NCI-H2171 (cell line): ENCODE data around the gene CYP11A1.
"Not testable (repeated sequence)": the region's sequence is repeated elsewhere in the genome, so short reads cannot be mapped to it uniquely, and the experiment has no call there.

Experiments used
- DNase-seq: peaks from one replicate; lab custom pipeline; 2025; lab: John Stamatoyannopoulos, UW

Gene CYP11A1

DNA sequence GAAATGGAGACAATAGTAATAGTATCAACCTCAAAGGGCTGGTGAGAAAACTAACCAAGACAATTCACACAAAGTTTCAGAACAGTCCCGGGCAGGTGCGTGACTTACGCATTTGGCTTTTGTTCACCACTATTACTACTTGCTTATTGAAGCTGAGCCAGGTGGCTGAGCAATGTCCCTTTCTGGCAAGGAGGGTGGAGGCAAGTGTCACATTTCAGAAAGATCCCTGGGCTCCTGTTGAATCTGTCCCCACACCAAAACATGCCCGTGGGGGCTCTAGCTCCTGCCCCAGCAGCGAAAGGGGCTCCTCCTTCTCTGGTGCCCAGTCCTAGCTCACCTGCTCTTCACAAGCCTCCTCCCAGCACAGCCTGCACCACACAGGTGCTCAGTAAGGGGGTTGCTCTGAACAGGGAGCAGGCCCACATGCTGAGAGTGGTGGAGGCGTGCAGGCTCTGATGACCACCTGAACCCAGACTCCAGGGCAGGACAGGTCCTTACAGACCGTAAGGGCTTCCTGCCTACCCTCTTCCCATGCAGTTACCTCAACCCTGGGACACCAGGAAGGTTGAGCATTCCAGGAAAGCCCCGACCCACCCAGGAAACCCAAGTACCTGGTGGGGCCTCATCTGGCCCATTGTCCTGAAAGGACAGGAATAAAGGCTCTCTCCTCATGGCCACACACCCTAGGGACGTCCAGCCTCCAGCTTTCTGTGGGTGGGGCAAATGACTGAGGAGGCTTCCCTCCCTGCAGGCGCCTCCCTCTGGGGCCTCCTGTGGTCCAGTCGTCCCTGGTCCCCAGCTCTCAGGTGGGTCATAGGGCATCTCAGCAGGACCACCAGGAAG, 33.7 kb upstream of the CYP11A1 start:
- DNase-seq = no peak

GRCh38 chr15:74400313-74400860, 32.9 kb upstream of the CYP11A1 start:
- DNase-seq = no peak

GRCh38 chr15:74399511-74400312, 32.3 kb upstream of the CYP11A1 start:
- no peak for DNase-seq

DNA sequence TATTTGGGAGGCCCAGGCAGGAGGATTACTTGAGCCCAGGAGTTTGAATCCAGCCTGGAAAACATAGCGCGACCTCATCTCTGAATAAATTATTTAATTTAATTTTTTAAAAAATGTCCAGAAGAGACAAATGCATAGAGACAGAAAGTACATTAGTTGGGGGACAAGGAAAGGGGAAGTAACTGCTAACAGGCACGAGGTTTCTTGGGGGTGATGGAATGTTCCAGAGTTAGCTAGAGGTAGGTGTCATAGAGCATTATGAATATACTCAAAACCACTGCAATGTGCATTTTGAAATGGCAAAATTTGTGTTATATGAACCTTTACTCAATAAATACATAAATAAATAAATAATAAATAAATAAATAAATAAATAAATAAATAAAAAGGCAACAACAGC, 31.7 kb upstream of the CYP11A1 start:
- DNase-seq = no peak

GRCh38 chr15:74398183-74398582, 30.7 kb upstream of the CYP11A1 start:
- no peak for DNase-seq

- no peak for DNase-seq
Observed at GRCh38 chr15:74397239-74398068, 30.0 kb upstream of the CYP11A1 start.

DNA sequence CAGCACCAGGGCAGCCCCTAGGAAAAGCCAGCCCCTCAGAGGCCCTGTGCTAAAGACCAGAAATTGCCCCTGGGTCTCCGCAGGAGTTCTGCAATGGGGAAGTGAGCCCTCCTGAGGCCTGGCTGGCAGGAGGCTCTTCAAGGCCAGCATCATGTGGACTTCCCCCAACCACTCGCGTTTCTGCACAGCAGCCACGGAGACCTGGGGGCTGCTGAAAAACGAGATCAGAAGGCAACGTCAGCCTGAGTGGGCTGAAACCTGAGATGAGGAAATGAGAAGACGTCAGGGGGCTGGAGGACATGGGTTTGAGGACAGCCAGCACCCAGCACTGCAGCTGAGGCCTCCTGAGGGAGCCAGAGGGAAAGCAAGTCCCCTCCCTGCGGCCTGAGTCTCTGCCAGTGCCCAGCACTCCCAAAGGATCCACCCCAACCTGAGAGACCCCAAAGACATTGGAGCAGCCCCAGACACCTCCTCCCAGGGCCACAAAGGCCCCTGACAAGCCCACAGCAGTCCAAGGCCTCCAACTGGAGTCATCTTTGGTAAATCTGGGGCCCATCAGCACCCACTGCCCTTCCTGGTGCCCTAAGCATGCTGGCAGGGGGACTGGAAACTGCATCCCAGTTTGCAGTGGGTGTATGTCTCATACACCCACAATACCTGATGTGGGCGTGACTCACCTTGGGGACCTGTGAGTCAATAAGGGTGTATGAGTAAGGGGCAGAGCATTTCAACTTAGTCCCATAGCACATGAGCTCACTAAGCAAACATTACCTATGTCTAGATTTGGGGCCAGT, 29.2 kb upstream of the CYP11A1 start:
- DNase-seq = no peak

GRCh38 chr15:74396146-74396438, 28.6 kb upstream of the CYP11A1 start:
- DNase-seq = no peak

GRCh38 chr15:74395319-74396145, 28.1 kb upstream of the CYP11A1 start:
- no peak for DNase-seq

- DNase-seq = no peak
Observed at GRCh38 chr15:74394090-74394846, 26.8 kb upstream of the CYP11A1 start.

DNA sequence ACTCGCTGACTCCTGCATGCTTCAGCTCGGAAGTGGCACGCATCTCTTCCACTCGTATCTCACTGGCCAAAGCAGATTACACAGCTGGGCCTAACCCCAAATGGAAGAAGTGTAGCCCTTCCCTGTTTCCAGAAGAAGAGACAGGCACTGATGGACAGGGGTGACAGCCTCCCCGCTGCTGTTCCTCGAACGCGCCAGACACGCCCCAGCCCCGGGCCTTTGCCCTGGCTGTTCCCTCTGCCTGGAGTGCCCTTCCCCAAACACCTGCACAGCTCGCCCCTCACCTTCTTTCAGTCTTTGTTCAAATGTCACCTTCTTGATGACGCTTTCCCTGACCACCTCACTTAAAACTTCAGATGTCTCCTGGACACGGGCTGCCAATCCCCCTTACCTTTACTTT, 26.0 kb upstream of the CYP11A1 start:
- no peak for DNase-seq

DNA sequence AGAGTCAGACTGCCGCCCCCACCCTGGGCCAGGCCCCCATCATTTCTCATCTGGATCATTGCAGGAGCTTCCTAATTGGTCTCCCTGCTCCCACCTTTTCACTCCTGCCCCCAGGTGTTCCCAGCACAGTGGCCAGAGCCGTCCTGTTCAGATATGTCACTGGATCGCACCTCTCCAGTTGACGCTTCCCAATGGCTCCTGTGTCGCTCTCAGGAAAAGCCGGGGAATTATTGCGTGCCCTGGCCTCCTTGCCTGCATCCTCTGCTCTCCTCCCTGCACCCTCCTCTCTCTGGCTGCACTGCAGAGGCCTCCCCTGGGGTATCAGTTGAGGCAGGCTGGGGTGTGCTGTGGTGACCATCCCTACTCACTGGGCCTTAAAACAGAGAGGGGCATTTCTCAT, 25.5 kb upstream of the CYP11A1 start:
- no peak for DNase-seq

- no peak for DNase-seq
Observed at GRCh38 chr15:74392451-74392830, 25.0 kb upstream of the CYP11A1 start.

DNA sequence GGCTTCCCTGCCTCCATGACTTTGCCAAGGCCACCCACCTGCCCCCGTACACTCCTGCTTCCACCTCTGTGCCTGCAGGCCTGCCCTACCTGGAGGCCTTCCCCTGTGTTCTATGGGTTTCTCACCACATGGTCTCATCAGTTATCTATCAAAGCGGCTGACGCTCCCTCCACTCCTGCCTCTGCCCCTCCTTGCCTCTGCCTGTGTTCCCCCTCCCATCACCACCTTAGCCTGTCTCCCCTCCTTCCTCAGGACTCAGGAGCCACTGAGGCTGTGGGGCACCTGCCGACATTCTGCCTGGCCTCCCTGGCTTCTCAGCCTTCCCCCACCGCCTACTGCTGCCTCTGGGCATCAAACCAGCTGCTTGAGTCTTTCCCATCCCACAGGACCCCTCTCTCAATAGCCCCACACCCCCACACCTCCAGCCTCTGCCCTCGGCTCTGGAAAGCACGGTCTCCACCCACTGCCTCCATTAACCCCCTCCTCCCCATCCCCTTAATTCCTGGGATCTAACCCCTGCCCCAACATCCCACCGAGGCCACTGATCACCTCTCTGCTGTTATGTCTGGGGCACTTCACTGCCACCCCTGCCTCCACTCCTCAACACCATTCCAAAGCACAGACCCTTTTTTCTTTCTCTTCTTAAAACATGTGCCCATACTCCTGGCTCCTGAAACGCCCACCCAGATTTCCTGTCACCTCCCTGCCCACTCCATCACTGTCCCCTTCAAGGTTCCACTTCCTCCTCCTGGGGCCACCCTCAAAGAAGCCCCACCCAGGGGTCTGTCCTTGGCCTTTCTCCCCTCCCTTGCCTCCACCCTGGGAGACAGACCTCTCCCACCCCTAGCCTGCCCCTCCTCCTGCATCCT, 24.4 kb upstream of the CYP11A1 start:
- no peak for DNase-seq

- no peak for DNase-seq
Observed at GRCh38 chr15:74390647-74391288, 23.3 kb upstream of the CYP11A1 start.

DNA sequence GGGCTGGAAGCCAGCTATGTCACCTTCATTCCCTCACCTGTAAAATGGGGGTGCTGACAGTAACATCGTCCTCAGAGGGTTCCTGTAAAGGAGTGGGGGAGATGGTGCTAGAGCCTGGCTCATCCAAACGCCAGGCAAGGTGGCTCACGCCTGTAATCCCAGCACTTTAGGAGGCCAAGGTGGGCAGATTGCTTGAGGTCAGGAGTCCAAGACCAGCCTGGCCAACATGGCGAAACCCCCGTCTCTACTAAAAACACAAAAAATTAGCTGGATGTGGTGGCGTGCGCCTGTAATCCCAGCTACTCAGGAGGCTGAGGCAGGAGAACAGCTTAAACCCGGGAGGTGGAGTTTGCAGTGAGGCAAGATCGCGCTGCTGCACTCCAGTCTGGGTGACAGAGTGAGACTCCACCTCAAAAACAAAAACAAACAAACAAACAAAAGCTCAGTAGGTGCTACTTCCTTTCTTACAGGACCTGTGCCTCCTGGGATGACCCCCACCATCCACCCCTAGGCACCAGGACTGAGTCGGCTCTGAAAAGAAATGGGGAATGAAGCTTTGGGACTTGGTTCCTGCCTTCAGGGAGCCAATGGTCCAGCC, 22.7 kb upstream of the CYP11A1 start:
- not testable (repeated sequence) for DNase-seq

DNA sequence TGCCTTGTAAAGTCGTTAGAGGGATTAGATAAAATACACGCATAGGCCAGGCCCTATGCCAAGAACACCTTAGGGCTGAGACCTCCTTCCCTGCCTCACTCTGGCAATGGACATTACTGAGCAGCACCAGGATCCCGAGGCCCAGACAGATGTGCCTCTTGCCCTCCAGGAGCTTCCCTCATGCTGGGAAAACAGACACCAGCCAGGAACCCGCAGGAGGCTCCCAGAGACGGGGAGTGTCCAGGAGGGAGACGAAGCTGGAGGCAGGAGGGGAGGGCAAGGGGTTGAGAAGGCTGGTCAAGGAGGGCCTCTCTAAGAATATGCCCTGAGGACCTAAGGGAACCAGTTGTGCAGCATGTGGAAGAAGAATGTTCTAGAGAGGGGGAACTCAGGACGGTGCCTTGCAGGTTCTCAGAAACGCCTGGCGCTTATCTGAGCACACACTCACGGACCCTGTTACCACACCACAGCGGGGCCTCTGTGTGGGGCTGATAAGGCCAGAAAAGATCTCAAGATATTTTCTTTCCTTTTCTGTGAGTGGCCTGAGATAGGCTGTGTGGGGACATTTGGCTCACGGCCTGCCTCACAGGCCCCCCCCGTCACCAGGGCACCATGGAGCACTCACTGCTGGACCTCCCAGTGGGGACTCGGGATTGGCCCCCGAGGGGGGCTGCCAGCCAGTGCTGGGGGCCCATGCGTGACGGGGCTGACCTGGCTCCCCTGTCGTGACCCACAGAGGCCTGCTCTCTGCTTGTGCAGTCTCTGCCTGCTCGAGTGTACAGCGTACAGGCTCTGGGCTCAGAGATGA, 22.0 kb upstream of the CYP11A1 start:
- DNase-seq = no peak
